IPS-20b (cell line): Measurements from ENCODE around the gene BIK.

Experiments used
- H3K27ac ChIP-seq: one replicate; pipeline ENCODE4 v1.5.1; 2013; ENCODE audit warnings: low read length
- H3K27me3 ChIP-seq: 2 replicates; pipeline ENCODE4 v1.6.1; 2013; ENCODE audit warnings: mild to moderate bottlenecking, low read length, inconsistent platforms; ENCODE audit not compliant: insufficient read depth
- H3K36me3 ChIP-seq: 2 replicates; pipeline ENCODE4 v1.6.1; 2013; ENCODE audit warnings: low read depth, mild to moderate bottlenecking, inconsistent platforms, low read length, moderate library complexity; ENCODE audit not compliant: insufficient read depth
- H3K4me1 ChIP-seq: 2 replicates; pipeline ENCODE4 v1.6.1; 2013; ENCODE audit warnings: mild to moderate bottlenecking, control low read depth, inconsistent platforms, low read length, moderate library complexity; ENCODE audit not compliant: insufficient read depth
- H3K4me3 ChIP-seq: 2 replicates; pipeline ENCODE4 v1.5.1; 2013; ENCODE audit warnings: mild to moderate bottlenecking, low read length, inconsistent platforms
- H3K9ac ChIP-seq: 2 replicates; pipeline ENCODE4 v1.6.1; 2013; ENCODE audit warnings: low read depth, mild to moderate bottlenecking, inconsistent platforms, low read length, moderate library complexity
- H3K9me3 ChIP-seq: 2 replicates; pipeline ENCODE4 v1.6.1; 2013; ENCODE audit warnings: mild to moderate bottlenecking, low read depth, low read length, inconsistent platforms; ENCODE audit not compliant: insufficient read depth

BIK gene

GRCh38 chr22:43156413-43156812 lies 45.9 kb downstream of the BIK start:
- no peaks in the 10 kb centered on the region for H3K36me3 ChIP-seq
- H3K9ac ChIP-seq: no peak overlapping the region; the same call in 1 of the 2 replicates
- peaks cover 16% of the 10 kb centered on the region for H3K27me3 ChIP-seq
- H3K27ac ChIP-seq: no peak overlapping the region
- H3K4me3 ChIP-seq: no peak overlapping the region
- H3K9me3 ChIP-seq: no peaks in the 10 kb centered on the region
- H3K4me1 ChIP-seq: no peaks in the 10 kb centered on the region

DNA sequence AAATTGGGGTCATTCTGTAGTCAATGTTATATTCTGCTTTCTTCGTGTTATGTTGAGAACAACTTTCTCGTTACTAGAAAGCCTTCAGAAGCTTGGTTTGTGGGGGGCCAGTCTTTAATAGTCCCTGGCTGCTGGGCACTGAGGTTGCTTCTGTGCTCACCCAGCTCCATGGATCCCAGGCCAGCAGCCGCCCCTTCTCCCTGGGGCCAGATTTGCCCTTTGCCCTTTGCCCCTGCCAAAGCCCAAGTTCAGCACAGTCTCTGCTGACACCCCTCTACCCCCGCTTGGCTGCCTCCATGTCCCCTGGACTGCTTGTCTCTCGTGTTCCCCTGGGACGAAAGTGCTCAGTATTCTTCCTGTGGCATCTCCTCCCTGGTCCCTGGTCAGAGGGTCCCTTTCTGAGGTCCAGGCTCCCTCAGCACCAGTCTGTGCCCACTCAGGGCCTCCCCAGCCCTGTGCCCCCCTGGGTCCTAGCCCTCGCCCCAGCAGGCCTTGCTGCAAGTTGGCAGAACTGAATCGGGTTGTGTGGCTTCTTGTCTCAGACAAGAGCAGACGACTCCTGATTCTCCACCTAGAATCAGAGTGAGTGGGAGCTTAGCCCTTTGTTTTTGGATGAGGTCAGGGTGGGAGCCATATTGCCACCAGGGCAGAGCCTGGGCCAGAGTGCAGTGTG lies 47.5 kb downstream of the BIK start:
- H3K9me3 ChIP-seq: no peaks in the 10 kb centered on the region
- H3K27ac ChIP-seq: no peak overlapping the region
- H3K4me1 ChIP-seq: no peaks in the 10 kb centered on the region
- H3K27me3 ChIP-seq: peaks cover under 1% of the 10 kb centered on the region; the same call in 1 of the 2 replicates
- no peaks in the 10 kb centered on the region for H3K36me3 ChIP-seq
- H3K9ac ChIP-seq: no peak overlapping the region
- no peak overlapping the region for H3K4me3 ChIP-seq

DNA sequence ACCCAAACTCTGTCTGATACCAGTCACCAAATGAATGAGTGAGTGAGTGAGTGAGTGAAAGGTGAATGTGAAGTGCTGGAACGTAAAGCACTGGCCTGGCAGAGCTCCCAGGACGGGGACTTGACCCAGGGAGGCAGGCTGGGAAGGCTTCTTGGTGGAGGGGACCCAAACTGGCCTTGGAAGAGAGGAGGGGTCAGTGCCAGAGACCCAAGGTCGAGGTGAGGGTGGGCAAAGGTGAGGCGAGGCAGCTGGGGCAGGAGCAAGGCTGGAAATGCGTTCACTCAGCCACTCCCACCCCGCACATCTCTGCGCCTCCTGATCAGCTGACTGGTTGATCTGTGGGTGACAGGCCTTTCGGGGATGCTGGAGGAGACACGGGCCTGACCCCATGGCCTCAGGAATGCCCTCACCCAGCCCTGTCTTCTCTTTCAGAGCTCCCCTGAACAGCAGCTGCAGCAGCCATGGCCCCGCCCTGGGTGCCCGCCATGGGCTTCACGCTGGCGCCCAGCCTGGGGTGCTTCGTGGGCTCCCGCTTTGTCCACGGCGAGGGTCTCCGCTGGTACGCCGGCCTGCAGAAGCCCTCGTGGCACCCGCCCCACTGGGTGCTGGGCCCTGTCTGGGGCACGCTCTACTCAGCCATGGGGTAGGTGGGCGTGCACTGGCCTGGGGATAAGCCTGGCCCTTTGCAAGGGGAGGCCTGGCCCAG lies 48.4 kb downstream of the BIK start:
- Histone ChIP-seq H3K9me3 (no peaks in the 10 kb centered on the region), H3K27ac (no peak overlapping the region), H3K9ac (no peak overlapping the region), H3K36me3 (no peaks in the 10 kb centered on the region), H3K27me3 (no peaks in the 10 kb centered on the region), H3K4me1 (no peaks in the 10 kb centered on the region), H3K4me3 (no peak overlapping the region)

DNA sequence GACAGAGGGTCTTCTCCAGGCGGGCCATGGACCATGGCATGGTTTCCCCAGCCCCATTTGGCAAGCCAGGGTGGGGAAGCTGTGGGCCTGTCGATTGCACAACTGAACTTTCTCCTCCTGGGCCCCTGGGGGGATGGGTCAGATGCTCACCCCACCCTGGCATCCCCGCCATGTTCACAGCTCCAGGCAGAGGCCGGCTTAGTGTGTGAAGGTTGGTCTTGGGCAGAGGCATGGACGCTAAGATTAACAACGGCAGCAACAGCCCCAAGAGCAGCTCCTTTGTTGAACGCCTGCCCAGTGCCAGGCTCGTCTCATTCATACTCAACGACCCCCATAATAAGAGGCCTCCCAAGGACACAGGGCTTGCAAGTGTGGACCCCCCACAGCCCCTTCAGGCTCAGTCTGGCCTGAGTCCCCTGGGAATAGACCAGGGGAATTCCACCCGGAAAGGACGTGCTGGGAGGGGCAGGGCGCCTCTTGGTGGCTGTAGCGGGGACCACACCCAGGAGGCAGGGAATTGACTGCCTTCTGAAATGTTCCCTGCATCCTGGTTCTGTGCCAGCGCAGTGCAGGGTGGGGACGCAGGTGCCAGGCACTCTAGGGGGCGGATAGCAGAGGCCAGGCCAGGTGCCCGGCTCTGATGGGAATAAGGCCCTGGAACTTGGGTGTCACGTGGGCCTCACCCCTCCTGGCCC lies 49.1 kb downstream of the BIK start:
- Histone ChIP-seq H3K9ac (no peak overlapping the region), H3K4me1 (no peaks in the 10 kb centered on the region), H3K4me3 (no peak overlapping the region), H3K27me3 (no peaks in the 10 kb centered on the region), H3K36me3 (no peaks in the 10 kb centered on the region), H3K9me3 (no peaks in the 10 kb centered on the region), H3K27ac (no peak overlapping the region)

- H3K36me3 ChIP-seq: no peaks in the 10 kb centered on the region
- H3K9me3 ChIP-seq: no peaks in the 10 kb centered on the region
- no peak overlapping the region for H3K27ac ChIP-seq
- no peaks in the 10 kb centered on the region for H3K4me1 ChIP-seq
- no peak overlapping the region for H3K4me3 ChIP-seq
- H3K27me3 ChIP-seq: no peaks in the 10 kb centered on the region
- no peak overlapping the region for H3K9ac ChIP-seq
Observed at GRCh38 chr22:43160497-43161126, 50.1 kb downstream of the BIK start.

GRCh38 chr22:43162412-43163150 lies 52.0 kb downstream of the BIK start:
- Histone ChIP-seq H3K36me3 (peaks cover 6% of the 10 kb centered on the region; the same call in 1 of the 2 replicates), H3K4me1 (no peaks in the 10 kb centered on the region), H3K9ac (no peak overlapping the region), H3K4me3 (no peak overlapping the region), H3K9me3 (no peaks in the 10 kb centered on the region), H3K27me3 (no peaks in the 10 kb centered on the region), H3K27ac (no peak overlapping the region)

DNA sequence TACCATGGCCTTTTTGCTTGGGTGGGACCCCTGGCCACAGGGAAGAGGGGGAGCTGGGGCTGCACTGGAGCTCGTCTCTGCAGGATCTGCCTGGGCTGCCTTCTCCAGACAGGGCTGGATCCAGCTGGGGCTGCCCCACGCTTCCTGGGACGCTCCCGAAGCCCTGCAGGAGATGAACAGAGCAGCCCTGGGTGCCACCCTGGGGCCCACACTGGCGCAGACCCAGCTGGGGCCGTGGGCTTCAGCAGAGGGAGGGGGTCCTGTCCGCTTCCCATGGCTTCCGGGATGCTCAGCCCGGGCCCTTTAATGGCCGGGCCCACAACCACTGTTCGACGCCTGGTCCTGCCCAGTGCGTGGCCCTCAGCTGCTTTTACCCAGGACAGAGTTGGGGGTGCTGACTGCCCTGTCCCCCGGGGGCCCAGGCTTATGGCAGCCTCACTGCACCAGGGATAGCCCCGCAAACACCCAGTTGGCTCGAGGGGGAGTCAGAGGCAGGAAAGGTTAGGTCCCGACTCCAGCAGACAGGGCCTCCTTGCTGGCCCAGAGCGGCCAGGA lies 52.8 kb downstream of the BIK start:
- H3K27ac ChIP-seq: no peak overlapping the region
- H3K4me3 ChIP-seq: no peak overlapping the region
- H3K4me1 ChIP-seq: no peaks in the 10 kb centered on the region
- H3K9ac ChIP-seq: no peak overlapping the region
- no peaks in the 10 kb centered on the region for H3K27me3 ChIP-seq
- no peaks in the 10 kb centered on the region for H3K9me3 ChIP-seq
- H3K36me3 ChIP-seq: peaks cover 13% of the 10 kb centered on the region

DNA sequence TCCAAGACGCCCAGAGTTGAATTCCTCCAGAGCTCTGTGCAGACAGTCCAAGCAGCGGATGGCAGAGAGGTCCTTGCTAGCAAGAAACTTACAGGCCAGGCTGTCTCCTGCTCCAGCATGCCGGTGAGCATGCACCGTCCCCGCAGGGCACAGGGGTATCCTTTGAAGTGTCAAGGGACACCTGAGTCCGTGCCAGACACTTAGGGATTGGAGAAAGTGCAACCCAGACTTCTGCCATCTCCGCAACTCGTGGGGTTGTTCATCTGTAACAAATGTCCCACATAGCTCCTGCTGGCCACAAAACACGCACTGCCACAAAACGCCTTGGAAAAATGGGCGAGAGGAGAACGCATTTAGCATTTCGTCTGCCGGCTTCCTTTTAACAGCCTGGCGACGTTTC lies 54.1 kb downstream of the BIK start:
- Histone ChIP-seq H3K9ac (no peak overlapping the region), H3K36me3 (peaks cover 18% of the 10 kb centered on the region), H3K27me3 (no peaks in the 10 kb centered on the region), H3K4me1 (no peaks in the 10 kb centered on the region), H3K9me3 (no peaks in the 10 kb centered on the region), H3K4me3 (no peak overlapping the region), H3K27ac (no peak overlapping the region)

GRCh38 chr22:43166132-43166930 lies 55.8 kb downstream of the BIK start:
- no peaks in the 10 kb centered on the region for H3K4me1 ChIP-seq
- H3K27me3 ChIP-seq: no peaks in the 10 kb centered on the region
- H3K27ac ChIP-seq: no peak overlapping the region
- peaks cover 35% of the 10 kb centered on the region for H3K36me3 ChIP-seq
- no peak overlapping the region for H3K9ac ChIP-seq
- H3K9me3 ChIP-seq: no peaks in the 10 kb centered on the region
- H3K4me3 ChIP-seq: no peak overlapping the region

GRCh38 chr22:43167001-43167589 lies 56.5 kb downstream of the BIK start:
- Histone ChIP-seq H3K9ac (no peak overlapping the region), H3K27me3 (no peaks in the 10 kb centered on the region), H3K9me3 (no peaks in the 10 kb centered on the region), H3K27ac (no peak overlapping the region), H3K4me1 (no peaks in the 10 kb centered on the region), H3K4me3 (no peak overlapping the region), H3K36me3 (peaks cover 42% of the 10 kb centered on the region)
